ENCODE results near the gene WWOX.

Gene WWOX

DNA sequence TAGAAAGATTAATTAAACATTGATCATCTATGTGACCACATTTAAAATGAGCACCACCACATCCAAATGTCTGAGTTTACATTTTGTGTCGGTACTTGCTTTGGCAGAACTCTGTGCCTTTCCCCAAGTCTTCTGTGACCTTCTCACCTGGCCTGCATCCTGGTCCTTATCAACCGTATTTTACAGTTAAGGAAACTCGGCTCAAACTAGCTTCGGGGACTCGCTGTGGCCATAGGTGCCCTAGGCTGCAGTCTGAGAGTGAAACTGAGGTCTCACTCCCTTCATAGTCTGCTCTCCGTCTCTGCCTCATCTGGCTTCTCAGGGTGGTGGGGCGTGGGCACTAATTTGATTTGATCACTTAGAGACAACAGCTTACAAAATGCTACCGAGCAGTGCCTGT is 555.5 kb downstream of the WWOX start:
- no peak for DNase-seq (ENCODE audit: low read depth in 2 of 2)

DNA sequence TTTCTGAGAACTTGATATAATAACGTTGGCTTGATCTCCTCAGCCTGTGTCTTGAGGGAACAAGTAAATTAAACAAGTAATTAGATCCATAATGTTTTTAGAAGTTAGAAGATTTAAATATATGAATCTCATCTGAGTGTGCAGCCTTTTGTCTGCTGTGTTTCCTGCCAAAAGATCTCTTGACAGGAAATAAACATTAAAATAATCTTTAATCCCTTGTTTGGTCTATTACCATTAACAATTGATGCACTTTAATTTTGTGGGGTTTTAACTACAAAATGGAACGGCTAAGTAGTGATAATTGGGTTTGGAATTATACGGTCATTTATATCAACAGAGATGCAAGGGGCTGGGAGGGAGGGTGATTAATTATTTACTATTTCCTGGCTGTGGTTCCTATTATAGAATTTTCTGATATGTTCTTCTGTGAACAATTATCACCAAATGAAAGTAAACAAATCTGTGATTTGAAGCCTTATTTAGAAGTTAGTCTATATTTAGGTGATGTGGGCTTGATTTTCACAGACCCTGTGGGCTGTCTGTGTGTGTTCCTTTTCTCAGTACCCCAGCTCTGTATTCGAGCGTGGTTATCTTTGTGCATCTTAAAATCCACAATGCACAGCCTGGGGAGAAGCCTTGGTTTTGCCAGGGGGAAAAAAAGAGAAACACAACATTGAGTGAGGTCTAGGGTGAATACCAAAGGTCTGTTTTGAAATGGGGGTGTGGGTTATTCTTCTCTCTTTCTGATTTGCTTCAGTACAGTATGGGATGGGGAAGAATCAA is 556.1 kb downstream of the WWOX start:
- DNase-seq (ENCODE audit: low read depth in 2 of 2): no peak

DNA sequence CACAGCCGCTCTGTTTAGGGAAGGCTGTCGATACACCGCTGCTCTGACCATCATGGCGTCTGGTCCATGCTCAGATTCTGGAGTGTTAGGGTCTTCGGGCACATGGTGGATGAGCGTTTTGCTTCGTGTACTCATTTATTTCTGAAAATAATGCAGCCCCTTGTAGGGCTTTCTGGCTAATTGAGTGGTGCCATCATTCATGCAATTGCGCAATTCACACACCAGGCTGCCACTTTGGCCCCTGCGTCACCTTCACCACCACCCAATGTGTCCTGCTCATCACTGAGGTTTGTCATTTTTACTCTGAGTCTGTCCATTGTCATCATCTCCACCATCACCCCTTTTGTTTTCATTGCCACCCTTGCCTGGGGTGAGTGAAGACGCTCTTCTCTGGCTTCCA is 557.4 kb downstream of the WWOX start:
- no peak for DNase-seq (ENCODE audit: low read depth in 2 of 2)

DNA sequence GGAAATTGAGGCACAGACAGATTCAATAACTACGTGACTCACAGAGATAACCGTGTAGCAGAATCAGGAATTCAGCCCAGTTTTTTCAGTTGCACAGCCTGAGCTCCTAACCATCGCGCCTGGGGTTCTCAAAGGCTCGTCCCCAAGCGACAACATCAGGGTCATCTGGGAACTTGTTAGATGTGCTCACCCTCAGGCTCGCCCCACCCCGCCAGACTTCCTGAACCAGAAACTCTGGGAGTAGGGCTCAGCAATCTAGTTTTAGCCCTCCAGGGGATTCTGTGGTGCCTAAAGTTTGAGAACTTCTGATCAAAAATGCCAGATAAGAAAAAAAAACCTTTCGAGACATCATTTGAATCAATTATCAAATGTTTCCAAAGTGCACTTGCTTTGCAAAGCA is 559.8 kb downstream of the WWOX start:
- no peak for DNase-seq (ENCODE audit: low read depth in 2 of 2)

DNA sequence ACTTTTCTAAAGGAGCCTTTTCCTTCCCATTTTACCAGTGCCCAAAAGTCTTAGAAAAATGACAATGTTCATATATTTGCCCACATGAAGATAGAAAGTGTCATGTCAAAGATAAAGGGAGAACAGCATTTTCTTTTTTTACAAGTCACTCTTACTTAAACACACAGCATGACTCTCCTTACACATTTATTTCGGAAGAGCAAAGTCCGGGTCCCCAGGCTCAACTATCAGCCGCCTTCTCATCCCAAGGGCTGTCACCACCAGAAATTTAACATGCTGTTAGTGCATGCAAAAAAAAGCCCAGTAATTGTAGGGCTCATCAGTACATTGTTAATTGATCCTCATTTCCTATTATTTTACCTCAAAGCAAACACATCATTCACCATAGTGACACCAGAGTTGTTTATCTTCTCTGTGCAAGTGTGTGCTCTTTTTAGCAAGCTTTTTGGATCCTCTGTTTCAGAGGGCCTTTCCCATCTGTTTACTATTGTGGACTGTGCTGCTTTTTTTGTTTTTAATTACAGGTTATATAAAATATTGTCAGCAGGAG is 560.3 kb downstream of the WWOX start:
- DNase-seq (ENCODE audit: low read depth in 2 of 2): no peak

DNA sequence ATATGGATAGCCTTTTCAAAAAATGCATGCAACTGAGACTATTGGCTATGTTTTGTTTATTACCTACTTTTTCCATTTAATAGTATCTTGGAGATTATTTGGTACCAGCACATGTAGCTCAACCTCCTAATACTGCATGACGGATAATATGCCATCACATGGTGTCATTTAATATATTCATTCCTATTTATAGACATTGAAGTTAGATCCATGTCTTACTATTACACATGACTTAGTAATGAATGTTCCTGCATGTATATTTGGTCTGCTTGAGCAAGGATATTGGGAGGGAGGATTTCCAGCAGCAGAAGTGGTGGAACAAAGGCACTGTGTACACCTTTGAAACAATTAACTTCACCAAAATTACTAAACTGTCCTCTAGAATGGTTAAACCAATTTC is 561.3 kb downstream of the WWOX start:
- DNase-seq (ENCODE audit: low read depth in 2 of 2): no peak

DNA sequence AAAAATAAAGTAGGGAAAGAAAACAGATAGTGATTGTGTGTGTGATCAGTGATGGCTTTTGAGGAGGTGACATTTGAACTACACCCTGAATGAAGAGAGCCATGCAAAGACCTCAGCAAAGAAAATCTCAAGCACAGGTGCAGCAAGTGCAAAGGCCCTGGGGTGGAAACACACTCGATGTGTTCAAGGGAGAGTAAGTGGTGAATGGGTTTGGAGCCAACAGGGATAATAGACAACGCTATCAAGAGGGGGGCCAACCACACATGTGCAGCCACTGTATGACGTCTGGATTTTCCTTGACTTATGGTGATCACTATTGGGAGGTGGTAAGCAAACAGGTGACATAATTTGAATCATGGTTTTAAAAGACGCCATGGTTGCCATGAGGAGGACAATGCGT is 564.2 kb downstream of the WWOX start:
- DNase-seq (ENCODE audit: low read depth in 2 of 2): no peak

DNA sequence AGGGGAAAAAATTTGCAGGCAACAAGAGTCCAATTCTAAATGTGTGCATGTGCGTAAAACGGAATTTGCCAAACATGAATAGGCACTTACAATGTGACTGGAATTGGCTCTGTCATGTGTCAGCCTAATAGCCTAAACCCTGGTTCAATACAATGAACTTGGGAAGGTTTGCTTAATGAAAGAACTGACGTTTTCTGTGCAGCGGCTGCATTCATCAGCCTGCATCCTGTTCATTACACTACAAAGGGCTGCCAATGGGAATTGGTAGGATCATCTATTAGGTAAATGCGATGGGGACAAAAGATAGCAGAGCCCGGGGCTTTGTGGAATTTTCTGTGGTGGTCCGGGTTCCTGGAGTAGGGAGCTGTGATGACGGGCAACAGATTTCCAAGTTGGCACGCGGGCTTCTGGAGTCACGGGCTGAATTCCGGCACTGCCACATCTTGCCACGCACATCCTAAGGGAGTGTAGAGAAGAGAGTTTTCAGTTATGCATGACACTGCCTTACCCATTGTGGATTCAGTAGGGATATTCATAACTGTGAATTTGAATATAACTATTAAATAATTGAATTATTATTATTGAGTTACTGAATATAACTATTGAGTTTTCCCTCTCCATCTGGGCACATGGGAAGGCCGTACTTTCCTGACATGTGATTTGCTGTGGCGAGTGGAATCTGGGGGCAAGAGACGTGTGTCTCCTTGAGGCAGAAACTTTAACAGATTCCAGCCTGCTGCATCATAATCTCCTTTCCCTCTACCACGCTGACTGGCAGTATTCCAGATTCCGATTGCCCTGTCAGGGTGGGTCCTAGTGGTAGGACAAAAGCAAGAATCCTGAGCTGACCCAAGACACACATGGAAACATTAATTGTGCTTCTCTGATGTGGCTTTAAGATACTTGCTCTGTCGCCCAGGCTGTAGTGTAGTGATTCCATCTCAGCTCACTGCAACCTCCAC is 565.6 kb downstream of the WWOX start:
- DNase-seq (ENCODE audit: low read depth in 2 of 2): no peak

DNA sequence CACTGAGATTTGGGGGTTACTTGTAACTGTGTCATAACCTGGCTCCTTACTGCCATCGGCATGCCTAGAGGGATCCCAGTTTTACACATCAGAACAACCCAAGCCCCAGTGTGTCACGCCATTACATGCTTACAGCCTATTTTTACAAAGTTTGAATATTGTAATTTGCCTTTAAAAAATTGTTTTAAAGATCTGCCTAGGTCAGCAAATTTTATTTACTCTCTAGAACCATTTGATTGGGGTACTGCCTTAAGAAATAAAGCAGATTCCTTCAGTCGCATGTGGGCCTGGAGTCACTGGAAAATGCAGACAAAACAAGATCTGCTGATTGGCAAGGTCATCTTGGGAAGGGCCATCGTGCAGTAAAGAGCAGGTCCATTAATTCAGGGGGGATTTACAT is 566.9 kb downstream of the WWOX start:
- no peak for DNase-seq (ENCODE audit: low read depth in 2 of 2)

DNA sequence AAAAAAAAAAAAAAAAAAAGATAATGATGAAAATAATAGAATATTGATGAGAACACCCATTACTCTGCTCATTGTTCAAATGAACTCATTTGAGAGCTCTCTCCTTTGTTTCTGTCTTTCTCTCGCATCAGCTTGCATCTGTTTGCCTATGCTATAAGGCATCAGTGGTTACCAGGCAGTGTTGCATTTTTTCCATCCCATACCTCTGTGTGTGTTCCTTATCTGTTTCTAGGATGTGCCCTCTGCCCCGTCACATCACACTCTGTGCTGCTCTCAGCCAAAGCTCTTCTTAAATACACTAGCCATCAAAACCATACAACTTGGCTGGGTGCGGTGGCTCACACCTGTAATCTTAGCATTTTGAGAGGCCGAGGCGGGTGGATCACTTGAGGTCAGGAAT is 568.2 kb downstream of the WWOX start:
- no peak for DNase-seq (ENCODE audit: low read depth in 2 of 2)

DNA sequence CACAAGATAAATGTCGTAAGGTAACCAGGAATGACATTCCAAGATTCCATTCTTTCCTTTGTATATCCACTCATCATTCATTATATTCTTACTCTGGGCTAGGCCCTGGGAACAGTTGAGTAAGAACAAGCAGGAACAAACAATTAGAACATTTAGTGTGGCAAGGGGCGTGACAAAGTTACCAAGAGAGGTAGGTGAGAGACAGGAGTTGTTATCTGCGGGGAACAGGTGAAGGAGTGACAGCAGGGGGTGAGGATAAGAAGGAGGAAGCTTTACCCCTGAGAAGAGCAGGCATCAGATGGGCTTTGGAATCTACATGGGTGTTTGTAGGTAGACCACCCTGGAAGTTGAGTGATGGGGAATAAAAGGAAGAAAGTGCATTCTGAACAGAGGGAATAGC is 568.9 kb downstream of the WWOX start:
- no peak for DNase-seq (ENCODE audit: low read depth in 2 of 2)

DNA sequence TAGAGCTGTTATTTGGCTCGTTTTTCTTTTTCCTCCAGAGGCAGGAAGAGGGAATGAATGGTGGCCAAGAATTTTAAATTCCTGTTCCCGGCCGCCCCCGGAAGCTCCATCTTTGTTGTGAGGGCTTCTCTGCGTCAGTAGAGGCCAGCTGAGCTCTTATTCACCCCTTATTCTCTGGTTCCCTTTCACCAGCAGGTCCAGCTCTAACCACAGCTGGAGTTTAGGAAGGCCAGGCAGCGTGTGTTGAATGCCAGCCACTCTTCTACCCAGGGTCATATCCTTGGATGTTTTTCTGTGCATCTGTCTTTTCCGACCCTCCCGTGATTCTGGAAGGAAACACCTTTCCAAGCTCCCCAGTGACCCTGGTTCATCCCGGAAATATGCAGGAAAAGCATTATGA is 570.5 kb downstream of the WWOX start:
- DNase-seq (ENCODE audit: low read depth in 2 of 2): no peak

DNA sequence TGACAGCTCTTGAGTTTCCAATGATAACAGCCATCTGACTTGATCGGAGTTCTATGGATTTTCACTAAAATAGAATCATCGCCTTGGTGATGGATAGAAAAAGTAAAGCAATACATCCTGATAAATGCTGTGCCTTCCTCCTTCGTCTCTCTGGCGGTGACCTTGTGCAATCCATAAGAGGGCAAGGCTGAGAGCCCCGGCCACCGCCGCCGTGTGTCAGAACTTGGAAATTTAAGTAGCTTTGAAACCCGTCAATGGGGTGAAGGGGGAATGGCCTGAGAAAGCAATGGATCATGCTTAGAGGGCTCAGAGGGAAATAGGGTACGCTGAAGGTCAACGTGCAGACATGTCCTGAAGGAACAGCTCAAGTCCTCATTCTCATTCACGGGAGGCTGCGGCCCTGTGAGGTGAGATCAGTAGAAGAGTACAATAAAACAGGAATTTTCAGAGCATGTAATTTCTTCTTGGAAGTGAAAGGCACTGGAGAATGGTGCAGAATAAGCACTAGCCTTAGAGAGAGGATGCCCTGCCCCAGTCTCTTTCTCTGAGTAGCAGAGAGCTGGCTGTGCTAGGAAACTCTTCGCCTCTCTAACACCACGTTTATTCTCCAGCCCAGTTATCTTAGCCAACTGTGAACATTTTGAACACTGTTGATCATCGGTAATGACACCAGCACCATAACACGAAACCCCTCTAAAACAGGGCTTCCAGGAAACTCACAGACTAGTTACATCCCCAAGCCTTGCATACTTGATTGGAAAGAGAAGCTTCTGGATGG is 573.5 kb downstream of the WWOX start:
- no peak for DNase-seq (ENCODE audit: low read depth in 2 of 2)

DNA sequence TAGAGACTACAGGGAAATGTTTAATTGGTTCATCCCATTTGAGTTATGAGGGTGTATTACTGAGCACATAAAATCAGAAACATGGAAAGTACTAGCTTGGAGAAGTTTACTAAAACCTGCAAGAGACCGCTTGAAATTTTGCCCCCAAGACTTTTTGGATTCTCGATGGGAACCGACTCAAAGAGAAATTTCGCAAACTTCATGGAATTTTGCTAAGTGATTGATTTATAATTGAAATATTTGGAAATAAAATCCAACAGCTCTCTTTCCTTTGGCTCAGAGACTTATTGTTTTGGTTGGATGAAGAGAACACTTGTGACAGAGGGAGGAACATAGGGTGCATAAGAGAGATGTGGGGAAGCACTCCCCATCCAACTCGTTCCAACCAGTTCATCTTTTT is 574.4 kb downstream of the WWOX start:
- DNase-seq (ENCODE audit: low read depth in 2 of 2): no peak

DNA sequence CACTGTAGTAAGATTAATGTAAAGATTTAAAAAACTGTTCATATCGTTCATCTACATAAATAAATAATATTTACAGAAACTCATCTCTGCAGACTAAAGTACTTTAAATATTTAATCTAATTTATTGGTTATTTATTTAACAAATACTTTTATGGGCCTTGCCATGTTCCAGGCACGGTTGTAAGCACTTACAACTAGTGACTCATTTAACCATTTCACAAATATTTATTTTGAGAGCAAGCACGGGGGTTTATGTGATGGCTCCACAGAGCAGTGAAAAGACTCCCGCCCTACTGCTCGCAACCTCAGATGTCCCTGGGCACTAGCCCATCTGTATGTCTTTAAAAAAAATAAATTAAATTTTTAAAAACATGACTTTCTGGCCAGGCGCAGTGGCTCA is 575.9 kb downstream of the WWOX start:
- DNase-seq (ENCODE audit: low read depth in 2 of 2): no peak

DNA sequence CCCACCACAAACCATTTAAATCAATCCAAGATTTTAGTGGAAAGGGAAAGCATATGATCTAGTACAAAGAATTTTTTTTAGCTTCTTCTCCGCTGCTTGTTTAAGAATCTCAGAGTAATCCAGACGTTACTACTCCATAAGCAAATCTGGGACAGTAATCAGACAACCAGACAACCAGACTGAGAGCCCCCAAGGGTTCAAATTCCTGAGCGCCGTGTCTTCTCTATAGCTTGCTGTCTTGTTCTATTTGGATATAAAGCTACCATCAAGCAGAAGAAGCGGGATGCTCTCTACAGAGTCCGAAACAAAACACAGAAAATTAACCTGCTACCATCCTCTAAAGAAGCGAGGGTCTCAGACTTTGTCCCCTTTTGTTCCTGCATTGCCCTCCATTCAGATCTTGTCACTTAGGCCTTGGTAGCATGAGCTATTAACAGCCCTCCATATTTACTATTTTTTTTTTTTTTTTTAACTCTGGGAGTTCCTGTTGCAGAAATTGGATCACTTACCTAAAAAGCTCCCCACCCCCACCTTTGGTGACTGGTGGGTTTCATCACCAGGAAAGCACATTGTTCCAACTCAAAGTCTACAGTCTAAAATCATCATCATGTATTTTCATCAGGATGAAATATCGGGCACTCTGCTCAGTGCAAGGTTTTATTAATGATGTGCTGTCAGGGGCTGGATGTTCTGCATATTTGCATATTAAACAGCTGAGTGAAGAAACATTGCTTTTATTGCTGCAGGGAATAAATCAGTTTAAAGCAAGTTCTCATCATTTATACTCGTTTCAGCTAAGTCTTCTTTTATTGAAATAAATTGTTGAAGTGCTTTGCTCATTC is 576.7 kb downstream of the WWOX start:
- DNase-seq (ENCODE audit: low read depth in 2 of 2): no peak

DNA sequence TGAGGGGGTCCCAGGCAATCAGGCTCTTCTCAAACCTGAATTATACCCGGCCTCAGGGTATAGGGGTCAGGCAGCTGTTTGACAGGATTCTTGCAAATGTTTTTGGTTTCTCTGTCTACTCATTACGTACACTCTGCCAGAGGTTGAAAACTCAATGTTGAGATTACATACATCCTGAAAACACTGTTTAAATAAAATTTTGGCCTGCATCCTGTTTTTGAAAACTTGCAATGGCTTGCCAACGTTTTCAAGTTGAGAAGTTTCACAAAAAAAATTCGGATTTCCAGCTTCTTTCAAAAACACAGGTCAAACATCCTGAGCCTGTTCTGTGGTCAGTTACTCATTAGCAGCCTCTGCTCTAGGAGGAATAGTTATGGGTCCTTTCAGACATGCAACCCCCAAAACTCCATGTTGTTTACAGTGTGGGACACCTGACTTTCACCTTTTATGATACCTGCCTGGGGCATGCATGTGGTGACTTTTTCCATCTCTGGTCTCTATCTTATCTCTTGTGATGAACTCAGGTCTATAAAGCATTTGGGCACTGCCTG is 577.8 kb downstream of the WWOX start:
- DNase-seq (ENCODE audit: low read depth in 2 of 2): no peak

DNA sequence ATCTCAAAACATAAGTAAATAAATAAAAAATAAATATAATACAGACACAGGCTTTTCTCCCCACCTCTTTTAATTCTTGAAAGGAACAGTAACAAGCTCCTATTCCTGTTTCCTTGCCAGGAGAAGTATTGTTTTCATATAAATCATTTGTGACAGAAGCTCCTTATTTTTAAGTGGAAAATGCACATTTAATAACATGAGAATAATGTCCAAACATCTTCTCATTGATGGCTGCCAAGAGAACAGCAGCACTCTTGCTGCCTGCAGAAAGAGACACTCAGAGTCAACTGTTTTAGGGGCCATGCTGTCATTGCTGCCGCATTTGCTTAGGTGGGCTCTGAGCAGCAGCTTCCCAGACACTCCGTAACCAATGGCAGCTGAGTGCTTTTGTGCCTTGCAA is 580.1 kb downstream of the WWOX start:
- DNase-seq (ENCODE audit: low read depth in 2 of 2): no peak

DNA sequence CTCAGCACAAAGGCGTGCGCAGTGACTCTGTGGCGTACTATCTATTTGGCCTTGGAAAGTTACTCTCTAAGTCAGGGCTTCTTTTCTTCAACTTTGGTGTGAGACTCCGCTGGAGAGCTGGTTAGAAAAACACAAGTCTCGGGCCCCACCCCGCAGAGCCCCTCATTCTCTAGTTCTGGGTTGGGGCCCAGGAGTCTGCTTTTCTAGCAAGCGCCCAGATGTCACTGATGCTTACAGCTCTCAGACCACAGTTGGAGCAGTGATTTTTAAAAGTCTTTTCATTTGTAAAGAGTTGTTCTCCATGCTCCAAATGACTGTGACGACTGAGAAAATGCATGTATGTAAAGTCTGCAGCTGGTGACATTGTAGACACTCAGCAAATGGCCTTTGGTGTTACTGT is 582.3 kb downstream of the WWOX start:
- DNase-seq (ENCODE audit: low read depth in 2 of 2): no peak

DNA sequence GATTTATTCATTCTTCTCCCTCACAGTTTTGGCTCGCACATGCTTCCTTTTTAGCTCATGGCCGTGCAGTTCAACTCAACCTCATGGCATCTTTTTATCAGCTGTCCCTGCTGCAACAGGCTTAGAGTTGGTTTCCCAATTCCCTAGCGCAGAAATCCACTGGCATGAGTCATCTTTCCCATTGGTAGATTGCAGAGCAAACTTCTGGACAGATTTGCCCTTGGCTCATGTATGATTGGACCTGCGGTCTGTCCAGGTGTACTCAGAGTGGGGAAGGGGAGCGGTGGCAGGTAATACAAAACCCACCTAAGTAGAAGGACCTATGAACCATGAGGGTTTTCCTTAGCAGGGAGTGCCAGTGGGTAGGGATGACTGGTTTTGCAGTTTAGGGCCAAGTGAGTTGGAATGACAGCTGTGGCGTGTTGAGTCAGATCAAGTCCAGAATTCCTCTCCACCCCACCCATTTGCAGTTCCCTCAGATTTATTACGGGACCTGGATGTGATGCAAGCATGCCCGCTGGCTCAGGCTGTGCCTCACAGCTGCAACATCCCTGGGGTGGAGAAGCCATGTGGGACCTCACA is 584.7 kb downstream of the WWOX start:
- no peak for DNase-seq (ENCODE audit: low read depth in 2 of 2)
